Measurements from ENCODE around the gene PRKX. TPM values are rescaled to one million over a fixed set of nuclear protein-coding genes. Genes with fewer than 3 reads are reported as not detected.

PRKX gene
- total RNA-seq, 1 donor = 14.7 TPM

GRCh38 chrX:3585719-3586118 is 127.7 kb downstream of the PRKX start:
- H3K4me3 ChIP-seq (ENCODE audit: low read depth, low read length) = no peak overlapping the region
- no peak for DNase-seq (ENCODE audit: low read depth)
- peak; percentile 10 for TF ChIP-seq CTCF (IDR thresholded peaks at IDR 0.05; ENCODE audit: insufficient read depth, low read depth, low read length)

GRCh38 chrX:3584415-3584996 is 128.9 kb downstream of the PRKX start:
- DNase-seq (ENCODE audit: low read depth) = no peak
- no peak for TF ChIP-seq CTCF (IDR thresholded peaks at IDR 0.05; ENCODE audit: insufficient read depth, low read depth, low read length)

GRCh38 chrX:3582451-3582850 is 131.0 kb downstream of the PRKX start:
- DNase-seq (ENCODE audit: low read depth) = peak; percentile 17
- TF ChIP-seq CTCF (IDR thresholded peaks at IDR 0.05; ENCODE audit: insufficient read depth, low read depth, low read length) = no peak
- H3K4me3 ChIP-seq (ENCODE audit: low read depth, low read length) = no peak overlapping the region

More at GRCh38 chrX:3584415-3584996, 128.9 kb downstream of the PRKX start:
- no peak overlapping the region for H3K4me3 ChIP-seq (ENCODE audit: low read depth, low read length)

- TF ChIP-seq CTCF (IDR thresholded peaks at IDR 0.05; ENCODE audit: insufficient read depth, low read depth, low read length) = no peak
- DNase-seq (ENCODE audit: low read depth) = no peak
- no peak overlapping the region for H3K4me3 ChIP-seq (ENCODE audit: low read depth, low read length)
These were observed 131.8 kb downstream of the PRKX start for GRCh38 chrX:3581609-3582108.

GRCh38 chrX:3577551-3577950 is 135.9 kb downstream of the PRKX start:
- H3K4me3 ChIP-seq (ENCODE audit: low read depth, low read length) = no peak overlapping the region
- peak; percentile 3 for DNase-seq (ENCODE audit: low read depth)
- no peak for TF ChIP-seq CTCF (IDR thresholded peaks at IDR 0.05; ENCODE audit: insufficient read depth, low read depth, low read length)

- H3K4me3 ChIP-seq (ENCODE audit: low read depth, low read length) = no peak overlapping the region
- peak; percentile 97 for DNase-seq (ENCODE audit: low read depth)
- TF ChIP-seq CTCF (IDR thresholded peaks at IDR 0.05; ENCODE audit: insufficient read depth, low read depth, low read length) = no peak
These were observed 136.5 kb downstream of the PRKX start for GRCh38 chrX:3576886-3577501.

All from fibroblast of villous mesenchyme (primary cell).